ENCODE measurements around the gene HUS1. TPM values are rescaled to one million over a fixed set of nuclear protein-coding genes. Genes with fewer than 3 reads are reported as not detected.

HUS1 gene
- total RNA-seq, 1 donor from 2014 or later = 34.4 TPM

GRCh38 chr7:48011323-48011722 lies 31.9 kb upstream of the HUS1 start:
- no peak overlapping the region for H3K4me3 Mint-ChIP-seq (ENCODE audit: unreplicated experiment)
- DNase-seq (ENCODE audit: low read depth) = no peak
- peaks cover 2% of the 10 kb centered on the region for H3K9me3 Mint-ChIP-seq (ENCODE audit: unreplicated experiment)
- H3K27me3 Mint-ChIP-seq (ENCODE audit: low read depth, unreplicated experiment) = peaks cover 10% of the 10 kb centered on the region
- no peaks in the 10 kb centered on the region for H3K4me1 Mint-ChIP-seq (ENCODE audit: low read depth, unreplicated experiment)
- no peaks in the 10 kb centered on the region for H3K9me3 ChIP-seq (ENCODE audit: insufficient read depth, low read depth, low read length)
- no peak overlapping the region for H3K27ac ChIP-seq (ENCODE audit: low read depth, low read length)
- H3K4me2 ChIP-seq (ENCODE audit: low read length) = no peak overlapping the region
- FAIRE-seq = no peak
- H3K79me2 ChIP-seq (ENCODE audit: insufficient read depth, low read length) = no peaks in the 10 kb centered on the region
- no peaks in the 10 kb centered on the region for H3K36me3 ChIP-seq (ENCODE audit: insufficient read depth, low read length)
- no peaks in the 10 kb centered on the region for H3K36me3 Mint-ChIP-seq (ENCODE audit: low read depth, unreplicated experiment)
- H3K27ac Mint-ChIP-seq (ENCODE audit: unreplicated experiment) = no peak overlapping the region
- no peaks in the 10 kb centered on the region for H3K4me1 ChIP-seq (ENCODE audit: insufficient read depth, low read length)
- H3K9ac ChIP-seq (ENCODE audit: low read length) = no peak overlapping the region
- no peaks in the 10 kb centered on the region for H3K27me3 ChIP-seq (ENCODE audit: insufficient read depth, low read length)
- no peak overlapping the region for H2AFZ ChIP-seq (ENCODE audit: low read depth, low read length)
- TF ChIP-seq EZH2 (IDR thresholded peaks at IDR 0.05; ENCODE audit: insufficient read depth, low read length) (no peak), CTCF (IDR thresholded peaks at IDR 0.05; ENCODE audit: insufficient read depth, low read depth, low read length) (no peak)
- no peak overlapping the region for H3K4me3 ChIP-seq (ENCODE audit: insufficient read depth, low read depth, low read length)
- no peaks in the 10 kb centered on the region for H4K20me1 ChIP-seq (ENCODE audit: insufficient read depth, low read length)

- H3K27ac Mint-ChIP-seq (ENCODE audit: unreplicated experiment) = no peak overlapping the region
- Histone ChIP-seq H3K27ac (ENCODE audit: low read depth, low read length) (no peak overlapping the region), H3K9ac (ENCODE audit: low read length) (no peak overlapping the region), H3K27me3 (ENCODE audit: insufficient read depth, low read length) (no peaks in the 10 kb centered on the region), H3K4me1 (ENCODE audit: insufficient read depth, low read length) (no peaks in the 10 kb centered on the region), H3K4me2 (ENCODE audit: low read length) (no peak overlapping the region), H3K79me2 (ENCODE audit: insufficient read depth, low read length) (no peaks in the 10 kb centered on the region), H4K20me1 (ENCODE audit: insufficient read depth, low read length) (no peaks in the 10 kb centered on the region), H3K36me3 (ENCODE audit: insufficient read depth, low read length) (no peaks in the 10 kb centered on the region), H3K9me3 (ENCODE audit: insufficient read depth, low read depth, low read length) (no peaks in the 10 kb centered on the region), H3K4me3 (ENCODE audit: insufficient read depth, low read depth, low read length) (no peak overlapping the region), H2AFZ (ENCODE audit: low read depth, low read length) (no peak overlapping the region)
- H3K4me3 Mint-ChIP-seq (ENCODE audit: unreplicated experiment) = no peak overlapping the region
- no peaks in the 10 kb centered on the region for H3K4me1 Mint-ChIP-seq (ENCODE audit: low read depth, unreplicated experiment)
- FAIRE-seq (no peak), DNase-seq (ENCODE audit: low read depth) (no peak)
- peaks cover 11% of the 10 kb centered on the region for H3K27me3 Mint-ChIP-seq (ENCODE audit: low read depth, unreplicated experiment)
- peaks cover 2% of the 10 kb centered on the region for H3K9me3 Mint-ChIP-seq (ENCODE audit: unreplicated experiment)
- TF ChIP-seq EZH2 (IDR thresholded peaks at IDR 0.05; ENCODE audit: insufficient read depth, low read length) (no peak), CTCF (IDR thresholded peaks at IDR 0.05; ENCODE audit: insufficient read depth, low read depth, low read length) (no peak)
- no peaks in the 10 kb centered on the region for H3K36me3 Mint-ChIP-seq (ENCODE audit: low read depth, unreplicated experiment)
These were observed 30.5 kb upstream of the HUS1 start for GRCh38 chr7:48009954-48010353.

DNA sequence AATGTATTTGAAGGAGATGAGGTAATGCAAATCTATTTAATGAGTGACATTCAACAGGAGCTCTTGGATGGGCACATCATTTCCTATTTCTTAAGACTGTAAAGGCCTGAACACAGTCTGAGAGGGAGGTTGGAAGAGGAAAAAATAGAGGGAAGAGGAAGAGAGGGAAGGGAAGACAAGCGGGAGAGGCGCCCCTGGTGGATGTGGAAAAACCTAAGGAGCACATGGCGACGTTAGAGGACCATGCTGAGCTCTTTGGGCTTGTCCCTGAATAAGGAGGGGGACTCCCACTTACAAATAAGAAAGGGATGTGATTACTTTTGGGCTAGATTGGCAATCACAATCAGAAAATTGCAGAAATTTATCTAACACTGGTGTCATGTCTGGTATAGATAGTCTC lies 29.8 kb upstream of the HUS1 start:
- Histone ChIP-seq H3K27me3 (ENCODE audit: insufficient read depth, low read length) (no peaks in the 10 kb centered on the region), H3K27ac (ENCODE audit: low read depth, low read length) (no peak overlapping the region), H3K4me1 (ENCODE audit: insufficient read depth, low read length) (no peaks in the 10 kb centered on the region), H3K4me2 (ENCODE audit: low read length) (no peak overlapping the region), H4K20me1 (ENCODE audit: insufficient read depth, low read length) (no peaks in the 10 kb centered on the region), H3K4me3 (ENCODE audit: insufficient read depth, low read depth, low read length) (no peak overlapping the region), H3K36me3 (ENCODE audit: insufficient read depth, low read length) (no peaks in the 10 kb centered on the region), H2AFZ (ENCODE audit: low read depth, low read length) (no peak overlapping the region), H3K9ac (ENCODE audit: low read length) (no peak overlapping the region), H3K79me2 (ENCODE audit: insufficient read depth, low read length) (no peaks in the 10 kb centered on the region), H3K9me3 (ENCODE audit: insufficient read depth, low read depth, low read length) (no peaks in the 10 kb centered on the region)
- Mint-ChIP-seq H3K9me3 (ENCODE audit: unreplicated experiment) (peaks cover 2% of the 10 kb centered on the region), H3K4me3 (ENCODE audit: unreplicated experiment) (no peak overlapping the region), H3K27me3 (ENCODE audit: low read depth, unreplicated experiment) (peaks cover 11% of the 10 kb centered on the region), H3K4me1 (ENCODE audit: low read depth, unreplicated experiment) (no peaks in the 10 kb centered on the region), H3K27ac (ENCODE audit: unreplicated experiment) (no peak overlapping the region), H3K36me3 (ENCODE audit: low read depth, unreplicated experiment) (no peaks in the 10 kb centered on the region)
- no peak for TF ChIP-seq EZH2 (IDR thresholded peaks at IDR 0.05; ENCODE audit: insufficient read depth, low read length)
- no peak for TF ChIP-seq CTCF (IDR thresholded peaks at IDR 0.05; ENCODE audit: insufficient read depth, low read depth, low read length)
- FAIRE-seq = no peak
- DNase-seq (ENCODE audit: low read depth) = no peak

Data from astrocyte (in vitro differentiated cells and primary cell).